GM19455 (cell line): ENCODE data around the gene FADD.

Experiments
- ATAC-seq: cut with Tn5 transposase; IDR thresholded peaks from one replicate; pipeline ENCODE4 v1.9.1; 2021; ENCODE audit not compliant: unreplicated experiment

FADD gene, protein sequence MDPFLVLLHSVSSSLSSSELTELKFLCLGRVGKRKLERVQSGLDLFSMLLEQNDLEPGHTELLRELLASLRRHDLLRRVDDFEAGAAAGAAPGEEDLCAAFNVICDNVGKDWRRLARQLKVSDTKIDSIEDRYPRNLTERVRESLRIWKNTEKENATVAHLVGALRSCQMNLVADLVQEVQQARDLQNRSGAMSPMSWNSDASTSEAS

DNA sequence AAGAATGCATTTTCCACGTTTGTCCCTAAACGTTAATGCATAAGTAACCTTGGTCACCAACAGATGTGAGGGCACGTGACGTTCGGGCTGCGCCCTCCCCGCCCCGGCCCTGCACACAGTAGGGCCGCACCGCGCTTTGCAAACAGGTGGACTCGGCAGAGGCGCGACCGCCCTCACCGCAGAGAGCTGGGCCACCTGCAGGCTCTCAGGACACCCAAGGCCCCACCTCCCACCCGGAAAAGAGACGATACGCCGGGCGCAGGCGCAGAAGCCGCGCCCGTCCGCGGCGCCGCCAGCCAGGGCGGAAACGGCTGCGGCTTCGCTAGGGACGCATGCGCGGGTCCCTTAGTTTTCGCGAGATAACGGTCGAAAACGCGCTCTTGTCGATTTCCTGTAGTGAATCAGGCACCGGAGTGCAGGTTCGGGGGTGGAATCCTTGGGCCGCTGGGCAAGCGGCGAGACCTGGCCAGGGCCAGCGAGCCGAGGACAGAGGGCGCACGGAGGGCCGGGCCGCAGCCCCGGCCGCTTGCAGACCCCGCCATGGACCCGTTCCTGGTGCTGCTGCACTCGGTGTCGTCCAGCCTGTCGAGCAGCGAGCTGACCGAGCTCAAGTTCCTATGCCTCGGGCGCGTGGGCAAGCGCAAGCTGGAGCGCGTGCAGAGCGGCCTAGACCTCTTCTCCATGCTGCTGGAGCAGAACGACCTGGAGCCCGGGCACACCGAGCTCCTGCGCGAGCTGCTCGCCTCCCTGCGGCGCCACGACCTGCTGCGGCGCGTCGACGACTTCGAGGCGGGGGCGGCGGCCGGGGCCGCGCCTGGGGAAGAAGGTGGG is at the start of gene FADD:
Gene FADD, plus strand, starts transcription at position 377 of the 831 bp plus-strand sequence. Its CDS starts 164 bp downstream, at position 541.
- ATAC-seq: peak; percentile 65

DNA sequence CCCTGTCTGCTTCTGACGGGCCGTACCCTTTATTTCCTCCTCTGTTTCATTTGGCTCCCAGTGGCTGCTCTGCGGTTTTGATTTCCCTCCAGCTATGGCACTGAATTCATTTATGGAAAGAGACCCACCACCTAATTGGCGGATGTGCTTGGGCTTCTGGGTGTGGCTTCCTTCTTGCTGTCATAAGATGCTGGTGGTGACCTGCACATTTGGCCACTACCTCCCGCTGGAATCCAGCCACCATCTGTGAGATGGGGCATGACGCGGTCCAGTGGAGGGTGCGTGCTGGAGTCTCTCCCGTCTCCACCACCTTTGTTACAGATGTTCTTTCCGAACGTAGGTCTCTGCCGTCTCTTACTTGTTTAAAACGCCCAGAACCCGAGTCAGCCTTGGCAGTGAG is 47.7 kb upstream of the FADD start:
- no peak for ATAC-seq

DNA sequence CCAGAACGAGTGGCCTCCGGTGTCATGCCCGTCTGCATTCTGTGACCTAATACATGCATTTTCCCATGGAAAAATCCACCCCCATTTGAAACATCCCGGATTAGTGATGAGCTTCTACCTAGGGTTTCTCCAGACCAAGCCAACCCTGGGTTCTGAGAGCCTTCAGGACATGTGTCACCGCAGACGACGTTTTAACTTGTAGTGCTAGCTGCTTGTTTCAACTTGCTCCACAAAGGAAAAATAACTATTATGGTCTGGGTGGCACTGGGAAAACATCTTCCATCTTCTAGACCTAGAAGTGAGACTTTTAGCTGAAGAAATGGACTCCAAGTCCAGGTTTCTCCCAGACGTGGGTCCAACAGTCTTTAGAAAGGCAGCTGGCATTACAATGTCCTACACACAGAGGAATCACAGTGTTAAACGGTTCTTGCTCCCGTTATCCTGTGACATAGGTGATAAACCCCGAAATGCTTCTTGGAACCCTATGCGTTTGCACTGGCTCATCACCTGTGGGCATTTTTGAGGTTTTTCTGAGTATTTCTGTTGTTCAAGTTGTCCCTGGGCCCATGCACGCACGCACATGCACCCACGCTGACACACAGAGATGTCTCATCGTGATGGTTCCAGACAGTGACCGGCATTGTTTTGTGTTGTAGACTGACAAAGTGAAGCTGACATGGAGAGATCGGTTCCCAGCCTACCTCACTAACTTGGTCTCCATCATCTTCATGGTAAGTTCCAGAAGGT is 46.6 kb upstream of the FADD start:
- ATAC-seq: no peak

DNA sequence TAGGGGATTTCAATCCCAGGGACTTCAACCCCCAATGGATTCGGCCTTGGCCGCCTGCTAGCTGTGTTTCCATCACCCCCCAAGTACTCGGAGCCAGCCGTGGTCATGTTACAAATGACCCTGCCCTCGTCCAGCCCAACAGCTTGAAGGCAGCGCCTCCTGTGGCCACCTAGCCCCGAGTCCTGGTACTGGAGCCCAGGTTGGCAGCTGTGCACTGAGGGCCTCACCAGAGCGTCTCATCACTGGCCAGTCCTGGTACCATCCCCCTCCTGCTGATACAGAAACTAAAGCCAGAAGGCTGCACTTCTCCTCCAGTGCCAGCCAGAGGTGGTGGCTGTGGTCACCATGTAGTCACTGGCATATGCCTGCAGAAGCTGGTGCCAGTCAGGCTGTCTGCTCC is 44.9 kb upstream of the FADD start:
- no peak for ATAC-seq

DNA sequence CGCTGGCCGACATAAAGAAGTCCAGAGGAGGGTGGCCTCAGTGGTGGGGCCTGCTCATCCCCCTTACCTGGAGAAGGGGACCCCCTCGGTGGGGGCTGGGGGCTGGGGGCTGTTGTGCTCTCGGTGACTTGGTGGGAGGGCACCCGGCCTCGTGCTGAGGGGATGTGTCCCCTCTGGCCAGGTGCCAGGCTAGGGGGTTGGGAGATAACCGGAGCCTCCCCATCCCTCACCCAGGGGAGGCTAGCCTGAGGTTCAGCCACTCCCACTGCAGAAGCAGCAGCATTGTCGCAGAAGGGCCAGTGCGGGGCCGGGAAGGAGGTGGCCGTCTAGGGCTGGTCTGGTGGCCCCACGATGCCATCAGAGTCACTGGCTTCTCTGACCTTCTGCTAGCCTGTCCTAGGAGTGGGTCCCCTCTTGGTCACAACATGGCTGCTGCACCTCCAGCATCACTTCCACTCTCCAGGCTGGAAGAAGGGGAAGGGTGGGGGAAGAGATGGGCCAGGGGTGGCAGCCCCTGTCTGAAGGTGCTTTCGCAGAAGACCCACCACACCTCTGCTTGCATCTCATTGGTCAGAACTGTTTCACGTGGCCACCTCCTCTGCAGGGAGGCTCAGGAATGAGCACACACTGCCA is 44.2 kb upstream of the FADD start:
- no peak for ATAC-seq

DNA sequence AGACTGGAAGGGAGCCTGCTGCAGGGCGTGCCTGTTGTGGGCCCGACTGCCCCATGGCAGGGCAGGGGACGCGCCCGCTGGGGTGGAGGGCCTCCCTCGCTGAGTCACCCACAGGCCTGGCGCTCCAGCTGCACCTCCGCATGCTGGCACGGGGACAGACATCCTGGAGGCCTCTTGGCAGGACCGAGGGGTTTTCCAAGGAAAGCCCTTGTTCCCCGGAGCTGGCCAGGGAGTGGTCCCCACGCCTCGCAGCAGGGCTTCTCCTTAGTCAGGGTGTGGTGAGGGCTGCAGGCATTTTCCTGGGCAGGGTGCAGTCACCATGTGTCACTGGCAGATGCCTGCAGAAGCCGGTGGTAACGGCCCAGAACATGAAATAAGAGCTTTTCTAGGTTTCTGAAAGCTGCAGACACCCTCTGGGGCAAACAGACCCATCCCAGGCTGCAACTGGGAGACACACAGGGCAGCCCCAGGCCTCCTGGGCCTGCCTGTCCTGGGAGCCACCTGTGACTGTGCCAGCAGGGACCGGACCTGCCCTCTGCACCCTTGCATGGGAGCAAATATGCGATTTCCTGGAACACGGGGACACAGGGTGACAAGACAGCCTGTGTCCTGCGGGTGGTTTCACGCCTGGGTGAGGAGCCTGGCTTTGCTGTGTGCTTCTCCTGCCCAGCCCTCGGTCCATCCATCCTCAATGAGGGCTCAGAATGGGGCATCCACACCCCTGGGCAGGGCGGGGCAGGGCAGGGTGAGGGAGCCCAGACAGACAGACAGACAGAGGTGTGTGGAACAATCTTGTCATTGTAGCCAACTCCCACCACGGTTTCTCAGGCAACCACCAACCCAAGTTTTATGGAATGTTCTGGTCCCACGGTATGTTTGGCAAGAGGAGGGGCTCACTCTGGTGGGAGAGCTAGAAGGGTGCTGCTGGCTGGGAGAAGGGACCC is 43.2 kb upstream of the FADD start:
- no peak for ATAC-seq

DNA sequence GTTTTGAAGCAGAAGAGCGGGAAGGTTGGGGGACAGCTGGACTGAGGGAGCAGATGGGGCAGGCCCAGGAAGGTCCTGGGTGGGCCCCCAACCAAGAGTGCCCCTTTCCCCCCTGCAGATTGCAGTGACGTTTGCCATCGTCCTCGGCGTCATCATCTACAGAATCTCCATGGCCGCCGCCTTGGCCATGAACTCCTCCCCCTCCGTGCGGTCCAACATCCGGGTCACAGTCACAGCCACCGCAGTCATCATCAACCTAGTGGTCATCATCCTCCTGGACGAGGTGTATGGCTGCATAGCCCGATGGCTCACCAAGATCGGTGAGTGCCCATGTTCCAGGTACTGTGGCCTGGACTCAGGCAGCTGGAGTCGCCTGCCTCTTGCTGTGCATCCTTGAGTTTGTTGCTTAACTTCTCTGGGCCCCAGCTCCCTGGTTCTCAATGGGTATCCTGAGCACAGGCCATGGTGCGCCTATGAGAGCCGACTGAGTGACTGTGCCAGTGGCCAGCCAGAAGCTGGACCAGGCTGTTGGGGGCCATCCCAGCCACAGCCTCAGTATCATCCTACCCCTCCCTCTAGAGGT is 42.0 kb upstream of the FADD start:
- no peak for ATAC-seq

DNA sequence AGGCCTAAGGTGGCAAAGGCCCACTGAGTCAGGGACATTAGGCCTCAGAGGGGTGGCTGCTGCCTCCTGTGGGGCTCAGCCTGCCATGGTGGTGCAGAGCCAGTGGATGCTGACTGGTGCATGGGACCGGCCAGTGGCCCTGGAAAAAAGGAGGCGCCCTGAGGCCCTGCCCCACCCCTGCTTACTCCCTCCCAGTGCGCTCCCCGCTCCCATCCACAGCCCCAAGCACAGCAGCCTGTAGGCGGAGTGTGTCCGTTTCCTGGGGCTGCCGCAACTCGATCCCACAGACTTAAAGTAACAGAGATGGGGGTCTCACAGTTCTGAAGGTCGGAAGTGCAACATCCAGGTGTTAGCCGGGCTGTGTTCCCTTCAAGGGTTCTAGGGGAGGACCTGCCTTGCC is 38.4 kb upstream of the FADD start:
- no peak for ATAC-seq

DNA sequence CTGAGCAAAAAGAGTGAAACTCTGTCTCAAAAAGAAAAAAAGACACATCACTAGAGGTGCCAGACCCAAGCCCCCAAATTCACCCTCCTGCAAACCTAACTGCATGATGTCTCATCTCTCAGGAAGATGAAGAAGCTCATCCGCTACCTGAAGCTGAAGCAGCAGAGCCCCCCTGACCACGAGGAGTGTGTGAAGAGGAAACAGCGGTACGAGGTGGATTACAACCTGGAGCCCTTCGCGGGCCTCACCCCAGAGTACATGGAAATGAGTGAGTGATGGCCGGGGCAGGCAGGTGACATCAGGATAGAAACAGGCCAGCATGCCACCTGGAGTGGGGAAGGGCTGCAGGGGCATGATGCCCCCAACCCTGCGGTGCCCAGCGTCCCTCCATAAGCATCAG is 36.0 kb upstream of the FADD start:
- ATAC-seq: no peak

DNA sequence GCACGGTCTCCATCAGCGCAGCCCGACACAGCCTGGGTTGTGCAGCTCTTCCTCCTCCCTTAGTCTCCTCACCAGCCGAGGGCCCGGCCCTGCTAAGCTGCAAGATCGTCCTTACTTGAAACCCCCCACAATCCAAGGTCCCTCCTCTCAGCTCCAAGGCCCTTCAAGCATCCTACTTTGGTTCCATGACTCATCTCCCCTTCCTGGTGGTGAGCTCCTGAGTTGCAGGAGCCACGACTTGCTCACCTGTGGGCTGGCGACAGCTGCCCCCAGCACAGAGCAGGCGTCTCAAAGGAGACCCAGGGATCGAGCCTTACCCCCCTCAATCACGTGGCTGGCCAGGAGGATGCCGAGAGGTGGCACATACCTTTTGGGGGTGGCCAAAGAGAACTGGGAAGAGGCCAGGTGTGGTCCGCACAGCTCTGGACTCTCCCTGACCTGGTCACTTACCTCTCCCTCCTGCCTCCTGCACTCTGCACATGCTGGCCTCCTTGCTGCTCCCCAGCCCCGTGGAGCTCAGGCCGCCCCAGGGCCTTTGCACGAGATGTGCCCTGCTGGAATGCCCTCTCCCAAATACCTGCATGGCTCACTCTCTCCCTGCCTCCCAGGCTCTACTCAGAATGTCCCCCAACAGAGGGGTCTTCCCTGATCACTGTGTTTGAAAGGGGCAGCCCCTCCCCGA is 35.2 kb upstream of the FADD start:
- ATAC-seq: no peak

DNA sequence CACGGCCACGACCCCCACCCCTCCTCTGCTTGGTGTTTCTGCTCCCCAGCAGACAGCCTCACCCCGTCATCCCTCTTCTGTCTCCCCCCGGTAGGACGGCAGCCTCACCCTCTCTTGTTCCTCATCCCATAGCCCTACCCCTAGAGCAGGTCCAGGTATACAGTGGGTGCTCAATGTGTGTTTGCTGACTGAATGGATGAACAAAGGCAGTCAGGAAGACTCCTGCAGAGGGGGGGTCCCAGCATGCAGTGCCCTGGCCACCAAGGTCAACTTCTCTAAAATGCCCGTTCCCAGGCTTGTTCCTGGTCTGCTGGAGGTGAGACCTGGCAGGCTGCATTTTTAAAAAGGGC is 34.7 kb upstream of the FADD start:
- ATAC-seq: no peak

DNA sequence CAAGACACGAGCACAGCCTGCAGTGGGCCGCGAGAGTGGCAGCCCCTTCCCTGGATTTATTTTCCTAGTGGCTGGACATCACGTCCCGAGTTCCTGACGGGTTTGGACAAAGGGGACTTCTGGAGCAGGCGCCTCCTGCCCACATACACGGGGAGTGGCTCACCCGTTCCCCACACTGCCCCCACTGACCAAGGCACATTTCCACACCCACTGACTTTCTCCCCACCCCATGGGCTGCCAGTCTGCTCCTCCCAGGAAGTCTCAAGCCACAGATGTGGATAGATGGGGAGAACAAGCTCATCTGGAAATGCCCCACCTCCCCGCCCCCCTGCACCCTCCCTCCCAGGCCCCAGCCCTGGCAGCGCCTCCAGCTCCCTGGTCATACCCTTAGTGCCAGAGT is 34.0 kb upstream of the FADD start:
- ATAC-seq: no peak

DNA sequence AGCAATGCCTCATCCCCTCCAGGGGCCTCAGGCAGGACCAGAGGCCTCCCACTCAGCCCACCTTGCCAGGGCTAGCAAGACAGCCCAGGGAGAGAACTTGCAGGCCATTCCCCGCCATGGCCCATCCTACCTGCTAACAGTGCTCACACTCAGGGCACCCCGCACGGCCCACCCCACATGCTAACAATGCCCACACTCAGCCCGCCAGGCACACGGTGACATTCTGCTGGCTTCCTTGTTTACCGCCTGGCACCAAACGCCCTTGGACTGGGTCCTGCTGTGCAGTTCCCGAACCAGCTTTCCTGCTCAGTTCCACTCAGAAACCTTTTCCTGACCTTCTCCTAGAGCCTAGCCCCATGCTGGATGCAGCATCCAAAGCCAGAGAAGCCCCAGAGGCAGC is 33.5 kb upstream of the FADD start:
- ATAC-seq: no peak

DNA sequence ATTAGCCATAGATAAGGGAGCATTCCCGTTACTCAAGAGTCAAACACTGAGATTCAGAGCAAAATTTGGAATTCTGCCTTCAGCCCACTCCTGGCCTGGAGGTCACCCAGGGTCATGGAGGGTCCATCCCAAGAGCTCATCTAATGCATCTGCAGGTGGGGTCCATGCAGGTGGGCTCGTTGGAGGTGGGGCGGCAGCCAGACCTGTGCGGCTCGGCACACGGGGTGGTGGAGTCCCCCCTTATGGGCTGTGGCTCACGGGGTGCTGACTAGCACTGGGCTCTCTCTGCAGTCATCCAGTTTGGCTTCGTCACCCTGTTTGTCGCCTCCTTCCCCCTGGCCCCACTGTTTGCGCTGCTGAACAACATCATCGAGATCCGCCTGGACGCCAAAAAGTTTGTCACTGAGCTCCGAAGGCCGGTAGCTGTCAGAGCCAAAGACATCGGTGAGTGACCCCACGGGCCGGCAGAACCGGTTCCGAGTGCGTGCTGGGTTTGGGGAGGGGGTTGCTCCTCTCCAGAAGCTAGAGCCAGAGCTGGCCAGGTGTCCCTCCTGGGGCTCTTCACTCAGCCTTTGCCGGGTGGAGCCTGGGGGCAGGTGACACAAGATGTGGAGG is 32.4 kb upstream of the FADD start:
- no peak for ATAC-seq

DNA sequence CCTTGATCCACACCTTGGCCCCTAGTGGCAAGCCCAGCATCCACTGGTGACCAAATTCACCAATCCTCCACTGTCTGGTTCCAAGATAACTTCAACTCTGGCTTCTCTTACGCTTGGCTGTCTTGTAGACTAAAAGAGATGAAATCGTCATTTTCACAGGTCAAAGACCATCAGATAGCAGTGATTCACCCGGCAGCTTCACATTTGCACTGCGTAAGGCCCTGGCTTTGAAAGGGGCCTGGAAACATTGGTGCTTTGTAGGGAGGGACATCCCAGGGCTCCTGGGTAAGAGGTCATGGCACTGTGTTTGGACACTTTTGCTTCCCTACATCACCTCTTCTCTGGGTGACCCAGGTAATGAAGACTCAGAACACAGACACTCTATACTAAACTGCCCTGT is 30.1 kb upstream of the FADD start:
- ATAC-seq: no peak

DNA sequence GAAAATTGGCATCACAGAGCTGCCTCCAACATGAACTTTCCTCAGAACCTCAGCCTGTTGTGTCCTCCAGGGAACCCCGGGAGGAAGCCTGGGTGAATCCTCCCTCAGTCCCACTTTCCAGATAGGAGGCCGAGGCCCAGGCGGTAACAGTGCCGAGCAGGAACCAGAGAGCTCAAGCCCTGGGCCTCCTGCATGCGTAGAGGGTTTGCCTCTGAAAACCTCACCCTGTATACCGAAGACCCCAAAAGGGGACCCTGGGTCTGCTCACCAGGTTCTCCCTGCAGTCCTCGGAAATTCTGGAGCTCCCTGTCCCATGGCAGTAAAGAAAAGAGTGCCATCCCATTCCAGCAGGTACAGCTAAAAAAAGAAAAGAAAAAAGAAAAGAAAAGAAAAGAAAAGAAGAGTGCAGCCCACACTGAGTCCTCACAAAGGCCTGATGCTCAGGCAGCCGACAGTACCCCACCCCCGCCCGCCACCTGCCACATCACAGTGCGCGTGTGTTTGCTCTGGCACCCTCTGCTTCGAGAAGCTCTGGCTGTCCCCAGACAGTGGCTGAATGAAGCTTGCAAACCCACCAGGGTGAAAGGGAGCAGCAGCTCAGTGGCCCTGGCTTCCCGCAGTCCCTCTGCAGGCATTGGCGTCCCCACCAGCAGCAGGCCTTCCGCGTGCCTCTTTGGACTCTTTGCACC is 28.4 kb upstream of the FADD start:
- no peak for ATAC-seq

DNA sequence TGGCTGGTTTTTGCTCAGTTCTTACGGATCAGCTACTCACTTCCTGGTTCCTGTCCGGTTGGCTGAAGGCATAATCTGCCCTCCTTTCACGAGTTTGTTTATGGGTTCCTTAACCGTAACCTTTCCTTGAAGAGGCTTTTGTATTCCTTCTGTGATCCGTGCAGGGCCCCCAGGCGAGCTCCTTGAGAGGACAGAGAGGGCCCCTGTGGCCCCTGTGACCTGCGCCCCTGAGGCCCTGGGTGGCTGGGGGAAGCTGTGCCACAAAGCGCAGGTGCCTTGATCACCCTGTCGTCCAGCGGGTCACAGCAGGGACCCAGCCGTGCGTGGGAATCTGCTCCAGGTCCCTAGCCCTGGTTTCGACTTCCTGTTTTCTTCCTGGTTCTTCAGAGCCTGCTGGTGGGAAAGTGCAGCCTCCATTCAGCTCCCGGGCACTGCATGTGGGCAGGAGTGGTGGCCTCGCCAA is 27.8 kb upstream of the FADD start:
- ATAC-seq: no peak

DNA sequence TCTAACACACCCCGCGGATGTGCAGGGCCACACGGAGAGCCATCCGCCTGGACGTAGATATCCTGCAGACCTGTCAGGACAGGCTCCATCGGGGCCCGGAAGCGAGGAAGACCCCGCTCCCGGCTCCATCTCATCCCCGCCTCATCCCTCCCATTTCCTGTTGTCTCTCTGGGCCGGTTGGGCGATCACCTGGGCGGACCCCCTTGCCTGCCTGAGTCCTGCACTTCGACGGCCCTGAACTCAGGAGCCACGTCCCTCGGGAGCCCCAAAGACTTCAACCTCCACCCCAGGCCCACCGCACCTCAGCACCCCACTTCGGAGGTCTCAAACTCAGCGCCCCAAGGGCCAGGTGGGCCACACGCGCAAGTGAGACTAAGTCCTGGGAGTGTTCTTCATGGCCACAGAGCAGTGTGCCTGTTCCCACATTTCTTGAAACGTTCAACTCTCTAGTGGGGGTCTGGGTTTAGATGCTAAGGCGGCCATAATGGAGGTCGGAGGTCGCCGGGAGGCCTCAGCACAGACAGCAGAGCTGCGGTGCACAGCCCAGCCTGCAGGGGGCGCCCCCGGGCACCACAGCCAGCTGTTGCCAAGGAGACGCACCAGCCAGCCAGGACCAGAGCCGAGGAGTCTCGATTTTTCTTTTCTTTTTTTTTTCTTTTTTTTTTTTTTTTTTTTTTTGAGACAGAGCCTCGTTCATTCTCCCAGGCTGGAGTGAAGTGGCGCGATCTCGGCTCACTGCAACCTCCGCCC is 26.0 kb upstream of the FADD start:
- no peak for ATAC-seq
